ENCODE results near the gene SCN8A.
"Not testable (repeated sequence)": the region's sequence is repeated elsewhere in the genome, so short reads cannot be mapped to it uniquely, and the experiment has no call there.

The SCN8A gene

DNA sequence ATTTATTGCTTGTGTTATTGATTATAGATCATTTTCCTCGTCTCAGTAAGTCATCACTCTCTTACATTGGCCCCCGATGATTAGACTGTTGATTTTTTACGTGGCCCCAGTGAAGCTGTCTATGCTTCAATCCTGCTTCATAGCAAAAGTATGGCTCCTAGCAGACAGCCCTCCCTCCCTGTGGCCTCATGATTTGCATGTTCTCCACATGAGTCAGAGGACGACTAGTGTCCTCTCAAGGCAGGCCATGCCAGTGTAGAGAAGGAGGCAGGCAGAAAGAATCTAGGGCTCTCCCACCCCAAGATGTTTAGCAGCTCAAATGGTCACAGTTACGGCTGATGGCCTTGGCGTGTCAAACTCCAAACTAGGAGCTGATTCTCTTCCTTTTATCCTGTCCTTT is 197.8 kb downstream of the SCN8A start:
- TF ChIP-seq, protein P1, sequence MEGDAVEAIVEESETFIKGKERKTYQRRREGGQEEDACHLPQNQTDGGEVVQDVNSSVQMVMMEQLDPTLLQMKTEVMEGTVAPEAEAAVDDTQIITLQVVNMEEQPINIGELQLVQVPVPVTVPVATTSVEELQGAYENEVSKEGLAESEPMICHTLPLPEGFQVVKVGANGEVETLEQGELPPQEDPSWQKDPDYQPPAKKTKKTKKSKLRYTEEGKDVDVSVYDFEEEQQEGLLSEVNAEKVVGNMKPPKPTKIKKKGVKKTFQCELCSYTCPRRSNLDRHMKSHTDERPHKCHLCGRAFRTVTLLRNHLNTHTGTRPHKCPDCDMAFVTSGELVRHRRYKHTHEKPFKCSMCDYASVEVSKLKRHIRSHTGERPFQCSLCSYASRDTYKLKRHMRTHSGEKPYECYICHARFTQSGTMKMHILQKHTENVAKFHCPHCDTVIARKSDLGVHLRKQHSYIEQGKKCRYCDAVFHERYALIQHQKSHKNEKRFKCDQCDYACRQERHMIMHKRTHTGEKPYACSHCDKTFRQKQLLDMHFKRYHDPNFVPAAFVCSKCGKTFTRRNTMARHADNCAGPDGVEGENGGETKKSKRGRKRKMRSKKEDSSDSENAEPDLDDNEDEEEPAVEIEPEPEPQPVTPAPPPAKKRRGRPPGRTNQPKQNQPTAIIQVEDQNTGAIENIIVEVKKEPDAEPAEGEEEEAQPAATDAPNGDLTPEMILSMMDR (conservative IDR thresholded peaks at IDR 0.05; ENCODE audit: low read depth, low read length): no peak
- peak; percentile 36 for DNase-seq (ENCODE audit: low read depth)
- no peak overlapping the region for H3K4me3 ChIP-seq (ENCODE audit: low read length)

DNA sequence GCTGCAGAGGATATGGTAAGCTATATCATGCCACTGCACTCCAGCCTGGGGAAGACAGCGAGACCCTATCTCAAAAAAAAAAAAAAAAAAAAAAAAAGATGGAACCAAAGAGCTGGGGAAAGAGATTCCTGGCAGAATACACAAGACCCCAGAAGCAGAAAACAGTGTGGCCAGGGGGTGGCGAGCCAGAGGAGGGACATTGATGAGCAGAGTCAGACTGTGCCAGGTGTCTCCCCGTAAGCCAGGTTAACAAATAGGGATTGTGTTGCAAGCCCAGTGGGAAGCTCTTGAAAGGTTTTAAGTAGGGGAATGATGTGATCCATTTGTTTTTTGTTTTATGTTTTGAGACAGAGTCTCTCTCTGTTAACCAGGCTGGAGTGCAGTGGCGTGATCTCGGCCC is 201.4 kb downstream of the SCN8A start:
- TF ChIP-seq, protein P1 (conservative IDR thresholded peaks at IDR 0.05; ENCODE audit: low read depth, low read length): no peak
- no peak overlapping the region for H3K4me3 ChIP-seq (ENCODE audit: low read length)
- no peak for DNase-seq (ENCODE audit: low read depth)

DNA sequence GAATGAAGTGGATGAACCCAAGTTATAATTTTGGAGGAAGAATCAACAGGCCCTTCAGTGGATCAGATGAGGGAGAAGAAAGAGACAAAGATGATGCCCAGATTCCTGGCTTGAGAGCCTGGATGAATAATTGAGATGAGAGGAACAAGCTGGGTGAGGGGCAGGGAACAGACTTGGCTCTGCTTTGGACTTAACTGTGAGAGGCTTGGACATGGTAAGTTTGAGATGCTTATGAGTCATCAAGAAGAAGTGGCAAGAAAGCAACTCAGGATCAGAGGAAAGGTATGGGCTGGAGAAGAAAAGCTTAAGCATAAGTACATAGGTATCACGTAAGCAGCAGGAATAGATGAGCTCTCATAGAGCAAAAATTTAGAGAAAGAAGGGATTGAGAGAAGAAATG is 202.2 kb downstream of the SCN8A start:
- no peak for DNase-seq (ENCODE audit: low read depth)
- TF ChIP-seq, protein P1 (conservative IDR thresholded peaks at IDR 0.05; ENCODE audit: low read depth, low read length): no peak
- H3K4me3 ChIP-seq (ENCODE audit: low read length): no peak overlapping the region

DNA sequence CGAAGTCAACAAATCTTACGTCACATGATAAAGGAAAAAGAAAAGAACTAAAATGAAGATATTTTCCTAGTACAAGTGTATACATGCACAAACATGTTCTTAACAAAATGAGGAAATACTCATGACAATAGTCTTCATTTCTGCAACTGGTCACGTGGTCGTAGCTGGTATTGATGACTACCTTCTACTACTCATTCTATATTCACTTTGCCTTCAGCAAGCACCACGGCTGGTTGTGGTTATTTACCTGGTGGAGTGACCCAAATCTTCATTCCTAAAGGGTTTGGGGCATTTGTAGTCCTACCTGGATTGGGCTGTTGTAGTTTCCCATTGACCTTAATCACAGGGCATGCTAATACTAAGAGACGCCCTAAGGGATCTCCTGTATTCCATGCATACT is 206.3 kb downstream of the SCN8A start:
- no peak for DNase-seq (ENCODE audit: low read depth)
- no peak overlapping the region for H3K4me3 ChIP-seq (ENCODE audit: low read length)
- TF ChIP-seq, protein P1 (conservative IDR thresholded peaks at IDR 0.05; ENCODE audit: low read depth, low read length): no peak

DNA sequence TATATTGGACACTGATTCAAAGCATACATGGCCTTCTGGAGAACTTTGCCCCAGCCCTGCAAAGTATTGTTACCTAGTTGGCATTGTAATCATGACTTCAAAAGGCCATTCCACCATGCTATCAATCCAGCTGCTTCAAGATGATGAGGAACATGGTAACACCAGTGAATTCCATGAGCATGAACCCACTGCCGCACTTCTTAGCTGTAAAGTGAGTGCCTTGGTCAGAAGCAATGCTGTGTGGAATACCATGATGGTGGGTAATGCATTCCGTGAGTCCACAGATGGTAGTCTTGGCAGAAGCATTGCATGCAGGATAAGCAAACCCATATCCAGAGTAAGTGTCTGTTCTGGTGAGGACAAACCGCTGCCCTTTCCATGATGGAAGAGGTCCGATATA is 207.0 kb downstream of the SCN8A start:
- DNase-seq (ENCODE audit: low read depth); H3K4me3 ChIP-seq (ENCODE audit: low read length): not testable (repeated sequence)

DNA sequence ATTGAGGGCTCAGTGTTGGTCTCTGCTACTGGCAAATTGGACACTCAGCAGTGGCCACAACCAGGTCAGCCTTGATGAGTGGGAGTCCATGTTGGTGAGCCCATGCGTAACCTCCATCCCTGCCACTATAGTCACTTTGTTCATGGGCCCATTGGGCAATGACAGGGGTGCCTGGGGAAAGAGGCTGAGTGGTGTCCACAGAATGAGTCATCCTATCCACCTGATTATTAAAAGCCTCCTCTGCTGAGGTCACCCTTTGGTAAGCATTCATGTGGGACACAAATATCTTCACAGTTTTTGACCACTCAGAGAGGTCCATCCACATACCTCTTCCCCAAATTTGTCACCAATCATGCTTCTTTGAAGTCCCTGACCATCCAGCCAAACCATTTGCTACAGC is 207.5 kb downstream of the SCN8A start:
- no peak overlapping the region for H3K4me3 ChIP-seq (ENCODE audit: low read length)
- TF ChIP-seq, protein P1 (conservative IDR thresholded peaks at IDR 0.05; ENCODE audit: low read depth, low read length): no peak
- no peak for DNase-seq (ENCODE audit: low read depth)

DNA sequence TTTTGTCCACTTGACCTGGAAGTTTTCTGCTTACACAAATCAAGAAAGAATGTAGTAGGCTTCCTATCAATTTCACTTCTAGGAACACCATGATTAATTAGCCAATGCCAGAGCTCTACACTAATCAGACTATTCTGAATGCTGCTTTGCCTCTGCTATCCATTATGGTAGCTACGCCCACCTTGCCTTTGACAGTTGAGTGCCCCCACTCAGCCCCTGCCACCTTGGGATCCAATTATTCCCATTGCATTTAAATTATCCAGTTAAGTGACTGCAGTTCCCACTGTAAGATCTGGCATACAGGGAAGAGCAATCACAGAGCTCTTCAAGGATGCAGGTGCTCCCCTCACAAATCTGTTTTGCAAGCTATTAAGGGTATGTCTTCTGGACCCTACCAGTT is 210.0 kb downstream of the SCN8A start:
- DNase-seq (ENCODE audit: low read depth): no peak
- TF ChIP-seq, protein P1 (conservative IDR thresholded peaks at IDR 0.05; ENCODE audit: low read depth, low read length): no peak
- H3K4me3 ChIP-seq (ENCODE audit: low read length): no peak overlapping the region

DNA sequence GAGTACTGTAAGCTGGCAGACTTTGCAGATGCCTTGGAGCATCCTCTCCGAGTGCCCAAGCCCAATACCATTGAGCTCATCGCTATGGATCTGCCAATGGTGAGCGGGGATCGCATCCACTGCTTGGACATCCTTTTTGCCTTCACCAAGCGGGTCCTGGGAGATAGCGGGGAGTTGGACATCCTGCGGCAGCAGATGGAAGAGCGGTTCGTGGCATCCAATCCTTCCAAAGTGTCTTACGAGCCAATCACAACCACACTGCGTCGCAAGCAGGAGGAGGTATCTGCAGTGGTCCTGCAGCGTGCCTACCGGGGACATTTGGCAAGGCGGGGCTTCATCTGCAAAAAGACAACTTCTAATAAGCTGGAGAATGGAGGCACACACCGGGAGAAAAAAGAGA is 215.9 kb downstream of the SCN8A start:
- TF ChIP-seq, protein P1 (conservative IDR thresholded peaks at IDR 0.05; ENCODE audit: low read depth, low read length): no peak
- no peak for DNase-seq (ENCODE audit: low read depth)
- H3K4me3 ChIP-seq (ENCODE audit: low read length): no peak overlapping the region

Data from retinal pigment epithelial cell (primary cell).